GM12892 (cell line): ENCODE measurements around the gene PTPRK.

ENCODE experiments used
- POLR2A ChIP-seq: IDR thresholded peaks from 2 replicates; pipeline ENCODE4 v1.6.1; 2011; ENCODE audit warnings: low read depth, low read length, control low read depth
- POLR2AphosphoS5 ChIP-seq: IDR thresholded peaks from 2 replicates; pipeline ENCODE4 v1.6.1; 2011; ENCODE audit warnings: low read depth, low read length, control low read depth
- TAF1 ChIP-seq: IDR thresholded peaks from 2 replicates; pipeline ENCODE4 v1.6.1; 2011; ENCODE audit warnings: low read depth, mild to moderate bottlenecking, control low read depth, low read length, borderline replicate concordance

DNA sequence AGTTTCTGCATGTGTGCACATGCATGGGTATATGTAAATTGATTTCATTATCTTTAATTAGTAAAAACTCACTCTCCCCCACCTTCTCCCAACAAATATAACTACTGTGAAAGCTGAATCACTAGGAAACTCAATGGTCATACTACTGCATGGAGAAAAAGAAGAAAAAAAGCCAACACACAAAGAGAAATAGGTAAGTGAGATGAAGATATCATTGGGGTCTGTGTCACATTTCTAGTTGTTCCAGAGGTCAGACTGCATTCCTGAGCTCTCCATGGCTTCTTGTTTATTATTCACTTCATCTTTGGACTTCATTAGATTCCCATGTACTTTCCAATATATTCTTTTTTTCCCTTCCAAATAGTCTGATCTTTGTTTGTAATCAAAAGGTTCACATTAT, 98.2 kb downstream of the PTPRK start:
- TF ChIP-seq POLR2A: no peak
- TF ChIP-seq POLR2AphosphoS5: no peak
- TF ChIP-seq TAF1: no peak
